ENCODE data around the gene NAA60. TPM values are rescaled to one million over a fixed set of nuclear protein-coding genes. Genes with fewer than 3 reads are reported as not detected.
"Not testable (repeated sequence)": the region's sequence is repeated elsewhere in the genome, so short reads cannot be mapped to it uniquely, and the experiment has no call there.

NAA60 gene
- total RNA-seq, 4 donors from 2014 or later = 80.9 to 110 (median 96.8) TPM

GRCh38 chr16:3523281-3523680, 79.8 kb downstream of the NAA60 start:
- TF ChIP-seq CTCF (IDR thresholded peaks at IDR 0.05) (no peak), POLR2A (IDR thresholded peaks at IDR 0.05) (no peak)

GRCh38 chr16:3525951-3526350, 82.5 kb downstream of the NAA60 start:
- TF ChIP-seq CTCF (IDR thresholded peaks at IDR 0.05) (no peak), POLR2A (IDR thresholded peaks at IDR 0.05) (no peak)
- H3K27me3 ChIP-seq = no peaks in the 10 kb centered on the region
- no peak overlapping the region for H3K4me3 ChIP-seq
- DNase-seq = peak in 1 of 3 donors; percentile 13
- no peak overlapping the region for H3K27ac ChIP-seq
- H3K9me3 ChIP-seq = no peaks in the 10 kb centered on the region
- H3K4me1 ChIP-seq = no peaks in the 10 kb centered on the region
- H3K36me3 ChIP-seq = peaks cover 0 to 33% (median 0%) of the 10 kb centered on the region in 3 donors

More at GRCh38 chr16:3523281-3523680, 79.8 kb downstream of the NAA60 start:
- Histone ChIP-seq H3K27me3 (no peaks in the 10 kb centered on the region), H3K9me3 (no peaks in the 10 kb centered on the region), H3K4me1 (no peaks in the 10 kb centered on the region), H3K27ac (no peak overlapping the region), H3K4me3 (no peak overlapping the region), H3K36me3 (peaks cover 0 to 42% (median 0%) of the 10 kb centered on the region in 3 donors)
- peak in 1 of 3 donors; percentile 5 for DNase-seq

- peaks cover 0 to 36% (median 0%) of the 10 kb centered on the region in 3 donors for H3K36me3 ChIP-seq
These were observed 83.8 kb downstream of the NAA60 start for GRCh38 chr16:3527216-3527829.

GRCh38 chr16:3528406-3528805, 84.9 kb downstream of the NAA60 start:
- Histone ChIP-seq H3K4me1 (no peaks in the 10 kb centered on the region), H3K36me3 (peaks cover 0 to 37% (median 0%) of the 10 kb centered on the region in 3 donors), H3K27me3 (no peaks in the 10 kb centered on the region), H3K4me3 (no peak overlapping the region), H3K9me3 (no peaks in the 10 kb centered on the region), H3K27ac (no peak overlapping the region)
- DNase-seq = no peak
- TF ChIP-seq POLR2A (IDR thresholded peaks at IDR 0.05) (no peak), CTCF (IDR thresholded peaks at IDR 0.05) (no peak)

More at GRCh38 chr16:3527216-3527829, 83.8 kb downstream of the NAA60 start:
- H3K4me1 ChIP-seq, H3K9me3 ChIP-seq, H3K27ac ChIP-seq, H3K27me3 ChIP-seq, H3K4me3 ChIP-seq: not testable (repeated sequence)
- DNase-seq = peak in 2 of 3 donors; percentile 82 to 88
- peak; percentile 22 to 61 (median 58) for TF ChIP-seq CTCF (IDR thresholded peaks at IDR 0.05)

- no peak for DNase-seq
- Histone ChIP-seq H3K27ac (no peak overlapping the region), H3K36me3 (peaks cover 0 to 33% (median 0%) of the 10 kb centered on the region in 3 donors), H3K4me1 (no peaks in the 10 kb centered on the region), H3K4me3 (no peak overlapping the region), H3K9me3 (no peaks in the 10 kb centered on the region), H3K27me3 (no peaks in the 10 kb centered on the region)
- TF ChIP-seq CTCF (IDR thresholded peaks at IDR 0.05) (no peak), POLR2A (IDR thresholded peaks at IDR 0.05) (no peak)
These were observed 85.7 kb downstream of the NAA60 start for GRCh38 chr16:3529175-3529574.

Data from Peyer's patch (tissue), 4 donors.